Neural cell (in vitro differentiated cells): Measurements from ENCODE around the gene MRPS15.

ENCODE experiments used
- EP300 ChIP-seq: fragments of 450-650 bp; conservative IDR thresholded peaks from 2 replicates; pipeline ENCODE4 v1.6.1; 2014; ENCODE audit warnings: antibody characterized with exemption, mild to moderate bottlenecking, moderate library complexity; ENCODE audit not compliant: poor library complexity, severe bottlenecking
- EZH2 ChIP-seq: fragments of 200-600, 300-800 bp; shearing (Covaris generic), sonication (generic); IDR thresholded peaks from 2 replicates; pipeline ENCODE4 v1.6.1; 2014; ENCODE audit warnings: antibody characterized with exemption, low read length, borderline replicate concordance, mild to moderate bottlenecking; ENCODE audit not compliant: insufficient read depth, poor library complexity, severe bottlenecking
- MXI1 ChIP-seq: fragments of 450-650 bp; conservative IDR thresholded peaks from 2 replicates; pipeline ENCODE4 v1.6.1; 2014; ENCODE audit warnings: antibody characterized with exemption, mild to moderate bottlenecking; ENCODE audit not compliant: poor library complexity, severe bottlenecking
- POLR2AphosphoS5 ChIP-seq: IDR thresholded peaks from 2 replicates; pipeline ENCODE4 v1.6.1; 2012
- SMC3 ChIP-seq: fragments of 450-650 bp; conservative IDR thresholded peaks from 2 replicates; pipeline ENCODE4 v1.6.1; 2014; ENCODE audit warnings: antibody characterized with exemption, mild to moderate bottlenecking, moderate library complexity; ENCODE audit not compliant: poor library complexity
- TF ChIP-seq, protein P1 (sequence below): fragments of 450-650 bp; IDR thresholded peaks from 2 replicates; pipeline ENCODE4 v1.5.1; 2014; ENCODE audit warnings: antibody characterized with exemption, mild to moderate bottlenecking, moderate library complexity; ENCODE audit not compliant: poor library complexity, severe bottlenecking

DNA sequence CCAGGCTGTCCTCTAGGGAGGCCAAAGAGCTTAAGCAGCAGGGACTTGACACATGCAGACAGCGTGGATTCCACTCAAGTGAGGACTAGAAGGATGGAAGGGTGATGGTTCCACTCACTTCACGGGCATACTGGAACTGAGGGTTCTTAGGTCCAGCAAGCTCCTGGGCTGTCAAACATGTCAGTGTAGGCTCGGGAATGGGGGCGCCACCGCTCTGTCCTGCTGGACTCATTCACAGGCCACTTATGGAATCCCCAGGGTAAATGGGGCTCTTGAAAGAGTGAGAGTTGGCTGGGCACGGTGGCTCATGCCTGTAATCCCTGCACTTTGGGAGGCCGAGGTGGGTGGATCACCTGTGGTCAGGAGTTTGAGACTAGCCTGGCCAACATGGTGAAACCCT is 46.2 kb upstream of the MRPS15 start:
- TF ChIP-seq, protein P1, sequence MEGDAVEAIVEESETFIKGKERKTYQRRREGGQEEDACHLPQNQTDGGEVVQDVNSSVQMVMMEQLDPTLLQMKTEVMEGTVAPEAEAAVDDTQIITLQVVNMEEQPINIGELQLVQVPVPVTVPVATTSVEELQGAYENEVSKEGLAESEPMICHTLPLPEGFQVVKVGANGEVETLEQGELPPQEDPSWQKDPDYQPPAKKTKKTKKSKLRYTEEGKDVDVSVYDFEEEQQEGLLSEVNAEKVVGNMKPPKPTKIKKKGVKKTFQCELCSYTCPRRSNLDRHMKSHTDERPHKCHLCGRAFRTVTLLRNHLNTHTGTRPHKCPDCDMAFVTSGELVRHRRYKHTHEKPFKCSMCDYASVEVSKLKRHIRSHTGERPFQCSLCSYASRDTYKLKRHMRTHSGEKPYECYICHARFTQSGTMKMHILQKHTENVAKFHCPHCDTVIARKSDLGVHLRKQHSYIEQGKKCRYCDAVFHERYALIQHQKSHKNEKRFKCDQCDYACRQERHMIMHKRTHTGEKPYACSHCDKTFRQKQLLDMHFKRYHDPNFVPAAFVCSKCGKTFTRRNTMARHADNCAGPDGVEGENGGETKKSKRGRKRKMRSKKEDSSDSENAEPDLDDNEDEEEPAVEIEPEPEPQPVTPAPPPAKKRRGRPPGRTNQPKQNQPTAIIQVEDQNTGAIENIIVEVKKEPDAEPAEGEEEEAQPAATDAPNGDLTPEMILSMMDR, result no peak
- TF ChIP-seq SMC3 (no peak), POLR2AphosphoS5 (no peak), EZH2 (no peak), EP300 (no peak), MXI1 (no peak)
